GM18502 (cell line): ENCODE measurements around the gene OR5A2.
"Not testable (repeated sequence)": the region's sequence is repeated elsewhere in the genome, so short reads cannot be mapped to it uniquely, and the experiment has no call there.

Source experiments
- ATAC-seq: cut with Tn5 transposase; IDR thresholded peaks from one replicate; pipeline ENCODE4 v1.9.1; 2021; ENCODE audit warnings: mild to moderate bottlenecking; ENCODE audit not compliant: unreplicated experiment, poor library complexity

The OR5A2 gene

DNA sequence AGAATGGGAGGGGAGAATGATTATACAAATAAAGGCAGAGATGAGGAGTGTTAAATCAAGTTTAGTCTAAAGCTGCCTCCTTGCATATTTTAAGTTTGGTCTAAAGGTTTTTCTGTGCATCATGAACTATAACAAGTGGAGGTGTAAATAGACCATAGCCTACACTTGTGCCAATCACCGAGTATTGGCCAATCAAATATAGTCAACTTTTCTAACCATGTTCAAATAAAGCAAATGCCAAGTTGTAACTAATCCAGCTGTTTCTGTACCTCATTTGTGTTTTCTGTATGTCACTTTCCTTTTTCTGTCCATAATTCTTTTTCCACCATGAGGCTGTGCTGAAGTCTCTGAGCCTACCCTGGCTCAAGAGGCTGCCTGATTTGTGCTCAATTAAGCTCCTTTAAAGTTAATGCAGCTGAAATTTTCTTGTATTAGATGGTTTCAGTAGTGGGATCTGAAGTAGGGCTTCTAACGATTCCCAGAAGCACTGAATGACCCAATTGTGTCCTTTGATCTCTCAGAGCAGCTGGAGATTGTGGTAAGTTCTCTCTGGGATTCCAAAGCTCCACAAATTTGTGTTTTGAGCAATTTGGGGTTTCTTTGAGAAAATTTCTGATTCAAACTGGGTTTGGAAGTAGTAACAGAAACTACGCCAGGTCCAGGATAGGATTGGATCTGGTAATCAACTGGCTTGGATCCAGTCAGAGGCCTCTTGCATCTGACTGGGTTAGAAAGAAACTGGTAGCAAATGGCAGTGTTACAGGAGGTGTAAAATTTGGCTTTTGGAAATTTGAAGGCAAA is 25.6 kb downstream of the OR5A2 start:
- no peak for ATAC-seq

DNA sequence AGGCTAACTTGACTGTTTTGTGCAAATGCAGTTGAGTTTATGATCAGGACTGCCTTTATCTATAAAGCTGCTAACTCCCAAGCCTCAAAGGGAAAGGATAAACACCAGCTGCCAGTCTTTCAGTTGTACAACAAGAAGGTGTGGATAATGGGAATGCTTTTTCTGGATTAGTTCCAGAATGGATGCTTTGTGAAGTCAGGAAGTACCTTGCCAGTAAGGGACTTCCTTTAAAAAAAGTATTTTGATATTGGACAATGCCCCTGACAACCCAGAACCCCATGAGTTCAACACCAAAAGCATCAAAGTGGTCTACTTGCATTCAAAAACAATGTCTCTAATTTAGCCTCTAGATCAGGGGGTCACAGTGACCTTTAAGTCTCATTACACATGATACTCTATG is 32.0 kb downstream of the OR5A2 start:
- no peak for ATAC-seq

DNA sequence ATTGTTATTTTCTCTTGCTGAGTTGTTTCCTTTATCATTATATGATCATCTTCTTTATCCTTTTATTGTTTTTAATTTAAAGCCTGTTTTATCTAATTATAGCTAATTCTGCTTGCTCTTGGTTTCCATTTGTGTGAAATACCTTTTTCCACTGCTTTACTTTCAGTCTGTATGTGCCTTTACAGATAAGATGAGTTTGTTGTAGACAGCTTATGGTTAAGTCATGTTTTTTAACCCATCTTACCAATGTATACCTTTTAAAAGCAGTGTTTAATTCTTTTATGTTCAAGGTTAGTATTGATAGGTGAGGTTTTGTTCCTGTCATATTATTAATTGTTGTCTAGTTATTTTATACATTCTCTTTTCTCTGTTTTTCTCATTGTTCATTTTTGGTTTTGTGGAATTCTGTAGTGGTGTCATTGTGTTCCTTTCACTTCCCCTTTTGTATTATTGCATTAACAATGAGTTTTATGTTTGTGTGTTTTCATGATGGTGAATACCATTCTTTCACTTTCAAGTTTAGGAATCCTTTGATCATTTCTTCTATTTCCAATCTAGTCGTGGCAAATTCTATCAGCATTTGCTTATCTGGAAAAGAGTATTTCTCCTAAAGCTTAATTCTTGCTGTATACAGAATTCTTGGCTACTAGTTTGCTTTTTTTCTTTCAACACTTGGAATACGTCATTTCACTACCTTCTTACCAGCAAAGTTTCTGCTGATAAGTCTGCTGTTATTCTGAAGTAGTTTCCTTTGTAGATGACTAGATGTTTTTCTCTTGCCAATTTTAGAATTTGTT is 45.8 kb downstream of the OR5A2 start:
- ATAC-seq, result peak; percentile 98

DNA sequence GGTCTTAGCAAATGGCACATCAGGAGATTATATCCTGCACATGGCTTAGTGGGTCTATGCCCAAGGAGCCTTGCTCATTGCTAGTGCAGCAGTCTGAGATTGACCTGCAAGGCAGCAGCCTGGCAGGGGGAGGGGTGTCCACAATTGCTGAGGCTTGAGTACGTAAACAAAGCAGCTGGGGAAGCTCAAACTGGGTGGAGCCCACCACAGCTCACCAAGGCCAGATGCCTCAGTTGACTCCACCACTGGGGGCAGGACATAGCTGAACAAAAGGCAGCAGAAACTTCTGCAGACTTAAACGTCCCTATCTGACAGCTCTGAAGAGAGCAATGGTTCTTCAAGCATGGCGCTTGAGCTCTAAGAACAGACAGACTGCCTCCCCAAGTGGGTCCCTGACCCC is 53.9 kb downstream of the OR5A2 start:
- not testable (repeated sequence) for ATAC-seq

DNA sequence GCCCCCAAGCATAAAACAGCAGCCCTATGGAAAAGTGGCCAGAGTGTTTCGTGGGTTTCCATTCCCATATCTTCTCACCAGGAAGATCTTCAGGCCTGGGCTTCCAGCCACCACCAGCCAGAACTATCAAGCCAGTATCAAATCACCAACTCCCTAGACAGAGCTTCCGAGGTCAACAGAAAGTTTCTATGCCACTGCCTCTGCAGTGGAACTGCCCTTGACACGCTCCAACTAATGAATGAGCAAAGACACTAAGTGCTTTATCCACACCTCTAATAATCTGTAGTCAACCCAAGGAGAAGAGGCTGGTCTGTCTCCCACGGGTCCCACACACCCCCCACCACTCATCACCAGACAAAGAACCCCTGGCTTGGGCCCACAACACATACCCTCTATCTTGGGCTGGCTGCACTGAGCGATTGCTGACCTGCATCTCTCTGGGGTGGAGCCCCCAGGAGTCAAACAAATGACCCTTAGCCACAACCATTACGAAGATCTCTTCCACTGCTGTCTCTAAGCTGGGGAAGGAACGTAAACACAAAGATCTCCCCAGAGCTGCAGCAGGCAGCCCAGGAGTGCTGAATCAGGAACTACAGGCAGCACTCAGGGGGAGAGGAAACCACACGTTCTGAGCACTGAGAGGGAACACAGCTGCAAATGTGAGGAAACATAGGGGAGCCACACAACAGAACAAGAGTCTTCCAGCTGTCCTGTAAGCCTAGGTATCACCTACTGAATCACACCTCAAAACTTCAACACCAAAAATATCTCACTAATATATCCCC is 57.8 kb downstream of the OR5A2 start:
- no peak for ATAC-seq
